Epithelial cell of esophagus (primary cell): ENCODE data around the gene DAGLA.

Experiments
- DNase-seq: peaks from one replicate; pipeline ENCODE4 v3.0.0; 2010; ENCODE audit warnings: low read depth
- H3K4me3 ChIP-seq: 2 replicates; pipeline ENCODE4 v1.5.1; 2011; ENCODE audit warnings: mild to moderate bottlenecking, low read length, control low read depth
- CTCF ChIP-seq: IDR thresholded peaks from 2 replicates; pipeline ENCODE4 v1.5.1; 2011; ENCODE audit warnings: low read depth, mild to moderate bottlenecking, low read length, control low read depth, inconsistent platforms; ENCODE audit not compliant: insufficient read depth; ENCODE audit errors: missing control alignments

The DAGLA gene

DNA sequence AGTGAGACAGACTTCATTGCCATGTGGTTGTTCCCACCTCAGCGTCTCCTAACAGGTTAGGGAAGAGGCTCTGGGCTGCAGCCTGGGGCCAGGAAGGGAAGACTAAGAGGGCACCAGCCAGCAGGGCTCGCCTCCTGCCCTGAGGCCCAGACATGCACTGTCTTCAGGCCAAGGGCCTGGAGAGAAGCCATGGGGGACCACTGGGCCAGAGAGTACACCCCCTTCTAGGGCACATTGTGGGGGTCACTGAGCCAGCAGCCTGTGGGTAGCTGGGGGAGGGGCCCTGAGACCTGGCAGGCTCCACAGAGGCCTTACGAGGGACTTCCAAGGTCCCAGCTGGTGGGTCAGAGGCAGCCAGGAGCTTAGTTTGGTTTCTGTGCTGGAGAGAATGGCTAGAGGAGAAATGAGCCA is 47.2 kb downstream of the DAGLA start:
- DNase-seq = no peak
- H3K4me3 ChIP-seq = no peak overlapping the region
- no peak for TF ChIP-seq CTCF

DNA sequence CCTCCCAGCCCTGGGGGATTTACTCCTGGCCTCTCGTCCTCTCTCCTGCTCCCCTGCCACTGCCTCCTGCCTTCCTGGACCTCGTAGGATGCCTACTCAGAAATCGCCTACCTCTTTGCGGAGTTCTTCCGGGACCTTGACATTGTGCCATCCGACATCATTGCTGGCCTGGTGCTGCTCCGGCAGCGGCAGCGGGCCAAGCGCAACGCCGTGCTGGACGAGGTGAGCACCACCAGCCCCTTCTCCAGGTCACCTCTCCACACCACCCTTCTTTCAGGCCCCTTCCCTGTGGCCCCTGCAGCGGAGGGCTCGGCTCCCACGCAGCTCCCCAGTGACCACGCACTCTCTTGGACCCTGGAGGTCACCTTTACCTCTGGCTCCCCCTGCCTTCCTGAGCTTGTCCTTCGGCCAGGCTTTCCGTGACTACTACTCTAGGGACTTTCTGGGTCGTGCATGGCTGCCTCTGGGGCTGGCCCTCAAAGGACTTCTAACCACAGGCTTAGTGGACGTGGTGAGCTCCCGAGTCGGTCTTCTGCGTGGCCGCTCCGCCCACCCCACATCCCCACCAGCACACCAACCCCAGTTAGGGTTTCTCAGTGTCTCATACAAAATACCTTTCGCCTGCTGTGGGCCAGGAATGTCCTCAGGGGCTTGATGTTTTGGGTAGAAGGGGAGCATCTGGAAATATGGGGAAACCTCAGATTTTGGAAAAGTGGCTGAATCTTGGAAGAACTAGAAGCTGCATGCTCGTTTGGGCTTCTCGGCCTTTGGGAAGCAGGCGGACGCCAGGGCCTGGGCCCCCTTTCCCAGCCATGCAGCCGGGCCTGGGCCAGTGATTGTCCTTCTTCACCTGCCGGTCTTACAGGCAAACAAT is 48.1 kb downstream of the DAGLA start:
- DNase-seq = no peak
- no peak for TF ChIP-seq CTCF
- no peak overlapping the region for H3K4me3 ChIP-seq

GRCh38 chr11:61728940-61729219 is 48.7 kb downstream of the DAGLA start:
- no peak overlapping the region for H3K4me3 ChIP-seq
- no peak for TF ChIP-seq CTCF
- peak; percentile 45 for DNase-seq

GRCh38 chr11:61730240-61730994 is 50.2 kb downstream of the DAGLA start:
- TF ChIP-seq CTCF = no peak
- peak; percentile 94 for DNase-seq
- H3K4me3 ChIP-seq = no peak overlapping the region

- no peak for DNase-seq
- TF ChIP-seq CTCF = no peak
- no peak overlapping the region for H3K4me3 ChIP-seq
These were observed 51.2 kb downstream of the DAGLA start for GRCh38 chr11:61731211-61731951.

GRCh38 chr11:61731952-61732675 is 51.9 kb downstream of the DAGLA start:
- H3K4me3 ChIP-seq = no peak overlapping the region
- TF ChIP-seq CTCF = no peak
- no peak for DNase-seq
